SH-SY5Y (cell line): ENCODE results near the gene AQP9.

Source experiments
- GATA2 ChIP-seq: IDR thresholded peaks from 2 replicates; pipeline ENCODE4 v1.6.1; 2011; ENCODE audit warnings: mild to moderate bottlenecking, low read depth, low read length
- GATA3 ChIP-seq: IDR thresholded peaks from 2 replicates; pipeline ENCODE4 v1.6.1; 2011; ENCODE audit warnings: low read depth, mild to moderate bottlenecking, low read length, moderate library complexity

- no peak for TF ChIP-seq GATA2
- no peak for TF ChIP-seq GATA3
Measured at GRCh38 chr15:58154769-58155168, 16.6 kb downstream of the AQP9 start.
